NCI-H146 treated with DMSO at 0.1 percent for 48 hours (cell line): ENCODE data around the gene HMCN1.
"Not testable (repeated sequence)": the region's sequence is repeated elsewhere in the genome, so short reads cannot be mapped to it uniquely, and the experiment has no call there.

ENCODE experiments used
- DNase-seq: peaks from one replicate; lab custom pipeline; 2025; ENCODE audit not compliant: unreplicated experiment; lab: John Stamatoyannopoulos, UW

The HMCN1 gene

GRCh38 chr1:186125511-186125910 is 391.3 kb downstream of the HMCN1 start:
- DNase-seq: no peak

- no peak for DNase-seq
These were observed 395.6 kb downstream of the HMCN1 start for GRCh38 chr1:186129758-186130157.

GRCh38 chr1:186139115-186139514 is 404.9 kb downstream of the HMCN1 start:
- DNase-seq: no peak

GRCh38 chr1:186139701-186140100 is 405.5 kb downstream of the HMCN1 start:
- no peak for DNase-seq

GRCh38 chr1:186142159-186142558 is 408.0 kb downstream of the HMCN1 start:
- DNase-seq: no peak

GRCh38 chr1:186142916-186143315 is 408.7 kb downstream of the HMCN1 start:
- DNase-seq: no peak

- no peak for DNase-seq
These were observed 409.3 kb downstream of the HMCN1 start for GRCh38 chr1:186143481-186143880.

GRCh38 chr1:186144505-186144904 is 410.3 kb downstream of the HMCN1 start:
- DNase-seq: no peak

- DNase-seq: no peak
These were observed 412.8 kb downstream of the HMCN1 start for GRCh38 chr1:186146974-186147373.

- no peak for DNase-seq
These were observed 415.4 kb downstream of the HMCN1 start for GRCh38 chr1:186149591-186149990.

- DNase-seq: no peak
These were observed 418.0 kb downstream of the HMCN1 start for GRCh38 chr1:186152227-186152619.

- no peak for DNase-seq
These were observed 418.5 kb downstream of the HMCN1 start for GRCh38 chr1:186152620-186153239.

GRCh38 chr1:186154651-186155050 is 420.5 kb downstream of the HMCN1 start:
- no peak for DNase-seq

GRCh38 chr1:186155594-186155993 is 421.4 kb downstream of the HMCN1 start:
- no peak for DNase-seq

- not testable (repeated sequence) for DNase-seq
These were observed 428.7 kb downstream of the HMCN1 start for GRCh38 chr1:186162895-186163294.

GRCh38 chr1:186164773-186165172 is 430.6 kb downstream of the HMCN1 start:
- DNase-seq: no peak

- no peak for DNase-seq
These were observed 431.1 kb downstream of the HMCN1 start for GRCh38 chr1:186165303-186165702.

GRCh38 chr1:186167096-186167668 is 433.0 kb downstream of the HMCN1 start:
- DNase-seq: no peak

- DNase-seq: no peak
These were observed 441.4 kb downstream of the HMCN1 start for GRCh38 chr1:186175588-186175987.

GRCh38 chr1:186178426-186179043 is 444.3 kb downstream of the HMCN1 start:
- no peak for DNase-seq

- DNase-seq: no peak
These were observed 445.0 kb downstream of the HMCN1 start for GRCh38 chr1:186179231-186179630.

- DNase-seq: no peak
These were observed 449.0 kb downstream of the HMCN1 start for GRCh38 chr1:186183219-186183618.
